WTC11 (cell line): ENCODE results near the gene ANKMY1. TPM values are rescaled to one million over a fixed set of nuclear protein-coding genes. Genes with fewer than 3 reads are reported as not detected.

ENCODE experiments used
- ATAC-seq: fragments of 200-7000 bp; cut with Tn5 transposase; 2 replicates; pipeline ENCODE4 v1.10.0; 2021; ENCODE audit warnings: mild to moderate bottlenecking, moderate library complexity
- CTCF ChIA-PET: fragments of 300-600 bp; sonication (Branson Sonifier 250); formaldehyde crosslinking; loops from one replicate; lab custom pipeline; 2021; ENCODE audit warnings: antibody characterized with exemption; lab: Charles Lee
- POLR2A ChIA-PET: fragments of 350-600 bp; sonication (Branson Sonifier 250); formaldehyde crosslinking; loops from one replicate; lab custom pipeline; 2021; ENCODE audit warnings: antibody characterized with exemption; lab: Charles Lee
- DNase-seq: peaks from one replicate; pipeline ENCODE4 v3.0.0; 2021; ENCODE audit warnings: low spot score
- H3K27ac Mint-ChIP-seq: 2 replicates; pipeline ENCODE4 v1.8.0; 2021; ENCODE audit warnings: mixed read lengths
- H3K27me3 Mint-ChIP-seq: 2 replicates; pipeline ENCODE4 v1.8.0; 2021; ENCODE audit warnings: low read depth, mild to moderate bottlenecking, moderate library complexity, mixed read lengths
- H3K36me3 Mint-ChIP-seq: 2 replicates; pipeline ENCODE4 v1.8.0; 2021; ENCODE audit warnings: mixed read lengths
- H3K4me1 Mint-ChIP-seq: 2 replicates; pipeline ENCODE4 v1.8.0; 2022; ENCODE audit warnings: mixed read lengths
- H3K4me3 Mint-ChIP-seq: 2 replicates; pipeline ENCODE4 v1.8.0; 2021; ENCODE audit warnings: mild to moderate bottlenecking, moderate library complexity, mixed read lengths
- H3K9me3 Mint-ChIP-seq: 2 replicates; pipeline ENCODE4 v1.8.0; 2021; ENCODE audit warnings: mixed read lengths
- E2F4 ChIP-seq: sonication (generic); formaldehyde crosslinking; IDR thresholded peaks from 2 replicates; pipeline ENCODE4 v1.8.1; 2022; ENCODE audit warnings: low read depth, mild to moderate bottlenecking, moderate library complexity, missing genetic modification reagents, borderline replicate concordance
- JAZF1 ChIP-seq: fragments of 250-450 bp; sonication (Bioruptor Pico); IDR thresholded peaks from 2 replicates; pipeline ENCODE4 v1.9.0; 2021; ENCODE audit warnings: moderate library complexity, mild to moderate bottlenecking, inconsistent platforms
- MYBL2 ChIP-seq: sonication (generic); formaldehyde crosslinking; IDR thresholded peaks from 2 replicates; pipeline ENCODE4 v1.8.1; 2023; ENCODE audit warnings: mild to moderate bottlenecking, moderate library complexity, missing genetic modification reagents
- NR2C2 ChIP-seq: sonication (generic); formaldehyde crosslinking; IDR thresholded peaks from 2 replicates; pipeline ENCODE4 v1.8.0; 2022; ENCODE audit warnings: mild to moderate bottlenecking, missing genetic modification reagents
- NR3C1 ChIP-seq: sonication (generic); formaldehyde crosslinking; conservative IDR thresholded peaks from 2 replicates; pipeline ENCODE4 v1.8.1; 2023; ENCODE audit warnings: low read depth, mild to moderate bottlenecking, missing genetic modification reagents
- OVOL2 ChIP-seq: fragments of 250-450 bp; sonication (Bioruptor Pico); IDR thresholded peaks from 2 replicates; pipeline ENCODE4 v1.9.0; 2021; ENCODE audit warnings: mild to moderate bottlenecking, borderline replicate concordance
- PRDM15 ChIP-seq: sonication (generic); formaldehyde crosslinking; IDR thresholded peaks from 2 replicates; pipeline ENCODE4 v1.8.0; 2022; ENCODE audit warnings: missing genetic modification reagents
- PRRX2 ChIP-seq: fragments of 250-450 bp; sonication (Bioruptor Pico); IDR thresholded peaks from 2 replicates; pipeline ENCODE4 v1.8.0; 2021; ENCODE audit warnings: mild to moderate bottlenecking
- SP1 ChIP-seq: sonication (generic); formaldehyde crosslinking; conservative IDR thresholded peaks from 2 replicates; pipeline ENCODE4 v1.8.1; 2022; ENCODE audit warnings: missing genetic modification reagents
- TEAD1 ChIP-seq: sonication (generic); formaldehyde crosslinking; IDR thresholded peaks from 2 replicates; pipeline ENCODE4 v1.8.0; 2022; ENCODE audit warnings: mild to moderate bottlenecking, missing genetic modification reagents
- USF2 ChIP-seq: sonication (generic); formaldehyde crosslinking; IDR thresholded peaks from 2 replicates; pipeline ENCODE4 v1.8.1; 2023; ENCODE audit warnings: mild to moderate bottlenecking, missing genetic modification reagents, moderate library complexity
- ZBTB21 ChIP-seq: sonication (generic); formaldehyde crosslinking; IDR thresholded peaks from 2 replicates; pipeline ENCODE4 v1.8.1; 2023; ENCODE audit warnings: mild to moderate bottlenecking, missing genetic modification reagents, borderline replicate concordance
- ZBTB43 ChIP-seq: sonication (generic); formaldehyde crosslinking; IDR thresholded peaks from 2 replicates; pipeline ENCODE4 v1.8.1; 2023; ENCODE audit warnings: mild to moderate bottlenecking, missing genetic modification reagents
- ZMAT4 ChIP-seq: fragments of 250-450 bp; sonication (Bioruptor Pico); IDR thresholded peaks from 2 replicates; pipeline ENCODE4 v1.9.0; 2021; ENCODE audit warnings: mild to moderate bottlenecking
- ZNF138 ChIP-seq: sonication (generic); formaldehyde crosslinking; conservative IDR thresholded peaks from 2 replicates; pipeline ENCODE4 v1.8.1; 2022; ENCODE audit warnings: mild to moderate bottlenecking, moderate library complexity, missing genetic modification reagents
- ZNF263 ChIP-seq: sonication (generic); formaldehyde crosslinking; IDR thresholded peaks from 2 replicates; pipeline ENCODE4 v1.8.1; 2022; ENCODE audit warnings: low read depth, mild to moderate bottlenecking, moderate library complexity, missing genetic modification reagents
- ZNF317 ChIP-seq: sonication (generic); formaldehyde crosslinking; IDR thresholded peaks from 2 replicates; pipeline ENCODE4 v1.8.1; 2023; ENCODE audit warnings: low read depth, mild to moderate bottlenecking, moderate library complexity, missing genetic modification reagents, borderline replicate concordance
- ZNF423 ChIP-seq: fragments of 250-450 bp; sonication (Bioruptor Pico); IDR thresholded peaks from 2 replicates; pipeline ENCODE4 v2.1.2; 2022; ENCODE audit warnings: mild to moderate bottlenecking, moderate library complexity
- ZNF512 ChIP-seq: sonication (generic); formaldehyde crosslinking; IDR thresholded peaks from 2 replicates; pipeline ENCODE4 v1.8.1; 2022; ENCODE audit warnings: missing genetic modification reagents, borderline replicate concordance
- total RNA-seq: library from RNA; stranded (reverse); gene quantifications from 3 replicates; pipeline ENCODE4 v1.2.3, GENCODE V29; 2021

Gene ANKMY1
- total RNA-seq, 1 experiment from 2014 or later = 4.6 TPM

- no peak for TF ChIP-seq ZNF423 (CRISPR knock-in tag)
- TF ChIP-seq JAZF1 = no peak
- no peak for TF ChIP-seq ZMAT4 (CRISPR knock-in tag)
- TF ChIP-seq, all 79 proteins: peak for 0
- Mint-ChIP-seq H3K9me3 (no peaks in the 10 kb centered on the region), H3K27ac (no peak overlapping the region), H3K27me3 (peaks cover 1% of the 10 kb centered on the region), H3K4me3 (no peak overlapping the region), H3K36me3 (no peaks in the 10 kb centered on the region), H3K4me1 (no peaks in the 10 kb centered on the region; the same call in 1 of the 2 replicates)
- ChIA-PET CTCF (no interaction called here), POLR2A (no interaction called here)
- ATAC-seq (no peak), DNase-seq (no peak)
Observed at GRCh38 chr2:240442891-240443715, 114.7 kb downstream of the ANKMY1 start.

GRCh38 chr2:240441993-240442411 is 115.8 kb downstream of the ANKMY1 start:
- no peaks in the 10 kb centered on the region for H3K9me3 Mint-ChIP-seq
- no peak for ATAC-seq

More at GRCh38 chr2:240441993-240442411, 115.8 kb downstream of the ANKMY1 start:
- no peaks in the 10 kb centered on the region for H3K36me3 Mint-ChIP-seq
- H3K27me3 Mint-ChIP-seq = peaks cover 12% of the 10 kb centered on the region
- ChIA-PET CTCF (interaction anchor here (1.4 kb wide), 1 partner anchor 12 kb away, joined by 3 read pairs; no protein-coding TSS in a partner anchor), POLR2A (no interaction called here)
- DNase-seq = no peak
- no peak for TF ChIP-seq PRDM15 (CRISPR knock-in tag)
- no peak for TF ChIP-seq PRRX2 (CRISPR knock-in tag)
- TF ChIP-seq OVOL2 = no peak
- TF ChIP-seq USF2 = no peak
- no peak for TF ChIP-seq ZNF423 (CRISPR knock-in tag)
- no peak for TF ChIP-seq MYBL2
- no peak for TF ChIP-seq E2F4
- no peak for TF ChIP-seq ZBTB43 (CRISPR knock-in tag)
- no peak for TF ChIP-seq ZNF512 (CRISPR knock-in tag)
- TF ChIP-seq ZBTB21 (CRISPR knock-in tag) = no peak
- TF ChIP-seq TEAD1 = no peak
- TF ChIP-seq NR2C2 (CRISPR knock-in tag) = no peak
- TF ChIP-seq ZNF263 (CRISPR knock-in tag) = no peak
- TF ChIP-seq NR3C1 (CRISPR knock-in tag) = no peak
- TF ChIP-seq ZNF138 (CRISPR knock-in tag) = no peak
- no peak for TF ChIP-seq ZNF317 (CRISPR knock-in tag)
- no peak for TF ChIP-seq SP1 (CRISPR knock-in tag)
- no peak overlapping the region for H3K27ac Mint-ChIP-seq
- H3K4me3 Mint-ChIP-seq = no peak overlapping the region
- peaks cover 4% of the 10 kb centered on the region; the same call in 1 of the 2 replicates for H3K4me1 Mint-ChIP-seq
